ENCODE measurements around the gene BAX.

BAX gene

DNA sequence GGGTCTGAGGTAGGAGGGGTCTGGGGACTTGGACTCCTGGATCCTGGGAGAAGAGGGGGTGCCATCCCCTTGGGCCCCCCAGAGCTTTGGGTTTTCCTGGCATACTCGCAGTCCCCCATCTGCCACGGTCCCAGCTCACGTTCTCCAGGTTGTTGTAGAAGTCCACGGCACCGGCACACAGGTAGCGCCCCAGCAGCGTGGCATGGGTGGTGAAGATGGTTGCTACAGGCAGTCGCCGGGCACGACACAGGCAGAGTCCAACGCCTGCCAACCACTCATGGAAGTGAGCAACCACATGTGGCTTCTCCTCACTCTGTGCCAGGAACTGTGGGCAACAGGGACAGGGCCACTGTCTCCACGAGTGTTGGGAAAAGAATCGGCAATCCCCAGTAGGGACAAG is 31.0 kb downstream of the BAX start:
- no peak for DNase-seq (ENCODE audit: low read depth in 2 of 2)

DNA sequence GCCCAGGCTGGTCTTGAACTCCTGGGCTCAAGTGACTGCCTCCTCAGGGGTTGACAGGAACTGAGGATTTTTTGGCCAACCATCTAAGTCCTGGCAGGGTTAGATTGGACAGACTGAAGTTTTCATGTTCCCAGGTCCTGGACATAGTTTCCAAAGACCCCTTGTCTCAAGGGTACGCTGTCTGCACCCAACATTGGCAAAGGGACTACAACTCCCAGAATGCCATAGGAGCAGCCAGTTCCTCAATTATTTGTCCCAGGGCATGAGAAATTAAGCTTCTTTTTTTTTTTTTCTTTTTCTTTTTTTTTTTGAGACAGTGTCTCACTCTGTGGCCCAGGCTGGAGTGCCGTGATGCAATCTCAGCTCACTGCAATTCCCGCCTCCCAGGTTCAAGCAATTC is 31.5 kb downstream of the BAX start:
- DNase-seq (ENCODE audit: low read depth in 2 of 2), result no peak

DNA sequence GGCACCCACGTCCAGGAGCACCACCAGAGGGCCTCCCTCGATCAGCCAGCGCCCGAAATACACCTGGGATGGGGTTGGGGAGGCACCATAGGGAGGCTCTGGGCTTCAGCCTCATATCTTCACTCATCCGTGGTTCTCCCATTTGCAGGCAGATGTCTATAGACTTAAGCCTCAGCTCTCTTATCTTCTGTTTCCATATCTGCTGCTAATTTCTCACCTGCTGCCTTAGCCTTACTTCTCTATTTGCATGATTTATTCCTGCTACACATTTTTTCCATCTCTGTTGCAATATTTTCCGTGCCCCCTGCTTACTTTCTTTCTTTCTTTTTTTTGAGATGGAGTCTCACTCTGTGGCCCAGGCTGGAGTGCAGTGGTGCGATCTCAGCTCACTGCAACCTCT is 32.6 kb downstream of the BAX start:
- DNase-seq (ENCODE audit: low read depth in 2 of 2), result no peak

DNA sequence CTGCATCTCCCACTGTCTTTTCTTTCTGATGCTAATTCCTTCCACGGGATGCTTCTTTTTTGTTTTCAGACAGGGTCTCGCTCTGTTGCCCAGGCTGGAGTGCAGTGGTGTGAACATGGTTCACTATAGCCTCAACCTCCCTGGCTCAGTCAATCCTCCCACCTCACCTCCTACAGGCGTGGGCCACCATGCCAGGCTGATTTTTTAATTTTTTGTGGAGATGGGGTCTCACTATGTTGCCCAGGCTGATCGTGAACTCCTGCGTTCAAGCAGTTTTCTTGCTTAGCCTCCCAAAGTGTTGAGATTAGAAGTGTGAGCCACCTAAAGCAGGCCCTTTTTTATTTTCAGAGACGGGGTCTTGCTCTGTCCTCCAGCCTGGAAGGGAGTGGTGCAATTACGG is 33.6 kb downstream of the BAX start:
- no peak for DNase-seq (ENCODE audit: low read depth in 2 of 2)

DNA sequence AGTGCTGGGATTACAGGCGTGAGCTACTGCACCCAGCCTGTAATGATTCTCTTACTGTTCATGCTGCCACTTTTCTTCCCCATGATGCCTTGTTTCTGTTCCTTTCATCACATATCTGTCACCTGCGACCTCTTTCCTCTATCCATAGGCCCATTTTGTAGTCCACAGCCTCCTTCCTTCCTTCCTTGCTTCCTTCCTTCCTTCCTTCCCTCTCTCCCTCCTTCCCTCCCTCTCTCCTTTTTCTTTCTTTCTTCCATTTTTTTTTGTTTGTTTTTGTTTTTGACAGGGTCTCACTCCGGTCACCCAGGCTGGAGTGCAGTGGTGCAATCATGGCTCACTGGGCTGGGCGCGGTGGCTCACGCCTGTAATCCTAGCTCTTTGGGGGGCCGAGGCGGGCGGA is 34.2 kb downstream of the BAX start:
- DNase-seq (ENCODE audit: low read depth in 2 of 2), result no peak

DNA sequence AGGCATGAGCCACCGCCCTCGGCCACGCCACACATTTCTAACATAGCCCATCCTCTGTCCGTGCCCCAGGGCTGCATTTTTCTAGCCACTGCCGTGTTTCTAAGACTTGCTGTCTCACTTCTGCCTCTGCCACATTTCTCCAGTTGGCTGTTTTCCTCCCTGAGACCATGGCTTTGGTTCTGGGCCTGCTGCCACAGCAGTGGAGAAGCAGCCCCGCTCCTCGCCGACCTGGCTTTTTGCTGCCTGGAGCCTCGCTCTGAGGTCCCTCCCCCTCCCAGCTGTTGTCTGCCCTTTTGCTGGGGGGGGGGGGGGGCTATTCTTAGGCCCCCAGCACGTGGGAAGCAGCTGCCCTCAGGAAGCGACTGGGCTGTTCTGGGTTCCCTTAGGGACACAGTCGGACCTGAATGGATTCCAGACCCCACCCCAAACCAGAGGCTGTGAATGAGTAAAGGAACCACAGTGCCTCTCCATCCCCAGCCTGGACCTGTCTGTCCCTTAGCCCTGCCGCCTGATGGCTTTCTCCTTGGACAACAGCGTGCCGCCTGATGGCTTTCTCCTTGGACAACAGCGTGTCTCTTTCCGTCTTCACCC is 35.1 kb downstream of the BAX start:
- no peak for DNase-seq (ENCODE audit: low read depth in 2 of 2)

DNA sequence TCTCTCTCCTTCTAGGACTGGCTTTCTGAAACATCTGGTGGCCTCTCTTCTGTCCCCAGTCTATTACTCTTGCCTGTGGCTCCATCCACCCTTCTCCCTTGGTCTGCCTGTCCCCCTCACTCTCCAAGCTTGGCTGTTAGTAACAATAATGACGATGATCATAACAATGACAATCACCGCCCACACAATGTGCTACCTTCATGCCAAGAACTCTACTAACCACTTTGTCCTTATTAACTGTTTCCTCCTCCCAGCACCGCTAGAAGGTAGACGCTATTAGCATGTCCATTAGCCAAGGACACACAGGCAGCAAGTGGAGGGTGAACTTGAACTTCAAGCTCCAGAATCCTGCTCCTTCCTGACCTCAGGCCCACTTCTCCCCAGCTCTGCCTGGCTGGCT is 35.7 kb downstream of the BAX start:
- DNase-seq (ENCODE audit: low read depth in 2 of 2), result no peak

DNA sequence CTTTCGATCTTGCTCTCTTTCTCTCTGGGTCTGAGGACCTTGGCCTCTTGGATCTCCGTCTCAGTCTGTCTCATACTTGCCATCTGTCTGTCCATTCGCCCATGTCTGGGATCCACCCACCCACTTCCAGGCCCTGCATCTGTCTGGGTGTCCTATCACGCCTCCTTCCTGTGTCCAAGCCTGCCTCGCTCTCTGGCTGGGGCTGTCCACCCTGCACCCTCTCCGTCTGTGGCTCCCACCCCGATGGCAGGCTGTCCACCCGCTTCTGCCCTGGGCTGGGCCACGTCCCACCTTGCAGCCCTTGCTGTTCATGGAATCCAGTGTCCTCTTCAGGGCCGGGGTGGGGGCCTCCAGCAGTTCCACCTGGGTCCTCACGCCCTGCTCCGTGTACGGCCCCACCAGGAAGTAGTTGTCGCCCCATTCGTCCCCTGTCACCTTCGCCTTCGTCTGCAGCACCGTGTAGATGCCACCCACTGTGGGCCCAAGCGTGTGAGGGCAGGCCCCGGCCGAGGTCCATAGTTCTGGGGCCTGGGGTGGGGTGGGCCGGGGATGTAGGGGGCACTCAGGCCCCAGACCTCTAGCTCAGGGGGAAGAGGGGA is 36.4 kb downstream of the BAX start:
- no peak for DNase-seq (ENCODE audit: low read depth in 2 of 2)

DNA sequence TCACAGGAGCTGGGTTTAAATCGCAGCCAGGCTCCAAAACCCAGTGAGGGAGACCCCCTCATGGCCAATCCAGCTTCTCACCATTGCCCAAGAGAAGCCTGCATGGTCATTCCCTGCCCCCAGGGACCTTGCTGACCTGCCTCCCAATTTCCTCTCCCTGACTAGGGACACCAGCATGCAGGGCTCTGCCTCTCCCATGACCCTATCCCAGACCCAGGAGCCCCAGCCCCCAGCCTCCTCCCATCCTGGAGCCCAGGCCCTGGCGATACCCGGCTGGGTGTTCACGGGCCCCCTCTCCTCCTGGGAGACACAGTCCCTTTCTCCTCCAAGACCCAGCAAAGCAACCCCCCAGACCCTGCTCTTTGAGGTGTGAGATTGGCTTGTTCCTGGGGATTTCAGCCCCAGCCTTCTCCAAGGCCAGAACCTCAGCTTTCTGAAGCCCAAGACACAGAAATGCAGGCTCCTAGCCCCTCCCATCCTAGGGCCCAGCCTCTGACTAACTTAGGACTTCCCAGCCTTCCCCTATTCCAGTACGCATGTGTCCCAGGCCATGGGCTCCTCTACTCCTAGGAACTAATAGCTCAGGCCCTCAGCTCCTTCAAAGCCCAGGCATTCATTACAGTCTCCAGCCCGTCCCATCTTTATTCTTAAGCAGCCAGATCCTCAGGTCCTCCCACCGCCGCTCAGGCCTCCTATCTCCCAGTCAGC is 37.4 kb downstream of the BAX start:
- no peak for DNase-seq (ENCODE audit: low read depth in 2 of 2)

DNA sequence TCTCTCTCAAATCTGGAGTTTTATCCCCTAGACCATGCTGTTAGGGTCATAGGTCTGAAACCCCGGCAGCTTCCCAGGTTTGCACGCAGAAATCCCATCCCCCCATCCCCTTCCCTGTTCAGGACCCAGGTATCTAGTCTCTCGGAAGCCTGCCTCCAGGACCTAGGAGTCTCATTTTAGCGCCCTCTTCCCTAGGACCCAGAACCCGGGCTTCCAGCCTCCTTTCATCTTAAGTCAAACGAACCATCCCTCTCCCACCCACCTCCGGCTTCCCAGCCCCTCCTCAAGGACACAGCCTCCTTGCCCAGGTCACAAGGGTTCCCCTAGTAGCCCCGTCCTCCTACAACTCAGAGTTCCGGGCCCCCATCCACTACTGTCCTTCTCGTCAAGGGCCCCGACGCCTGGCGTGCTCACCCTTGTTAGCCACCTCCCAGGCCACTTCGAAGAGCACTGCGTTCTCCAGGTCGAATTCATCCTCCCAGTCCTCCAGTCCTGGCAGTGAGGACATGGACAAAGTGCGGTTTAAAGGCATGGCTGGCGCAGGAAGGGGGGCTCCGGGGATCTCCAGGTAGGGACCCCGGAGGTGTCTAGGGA is 38.0 kb downstream of the BAX start:
- DNase-seq (ENCODE audit: low read depth in 2 of 2), result no peak

DNA sequence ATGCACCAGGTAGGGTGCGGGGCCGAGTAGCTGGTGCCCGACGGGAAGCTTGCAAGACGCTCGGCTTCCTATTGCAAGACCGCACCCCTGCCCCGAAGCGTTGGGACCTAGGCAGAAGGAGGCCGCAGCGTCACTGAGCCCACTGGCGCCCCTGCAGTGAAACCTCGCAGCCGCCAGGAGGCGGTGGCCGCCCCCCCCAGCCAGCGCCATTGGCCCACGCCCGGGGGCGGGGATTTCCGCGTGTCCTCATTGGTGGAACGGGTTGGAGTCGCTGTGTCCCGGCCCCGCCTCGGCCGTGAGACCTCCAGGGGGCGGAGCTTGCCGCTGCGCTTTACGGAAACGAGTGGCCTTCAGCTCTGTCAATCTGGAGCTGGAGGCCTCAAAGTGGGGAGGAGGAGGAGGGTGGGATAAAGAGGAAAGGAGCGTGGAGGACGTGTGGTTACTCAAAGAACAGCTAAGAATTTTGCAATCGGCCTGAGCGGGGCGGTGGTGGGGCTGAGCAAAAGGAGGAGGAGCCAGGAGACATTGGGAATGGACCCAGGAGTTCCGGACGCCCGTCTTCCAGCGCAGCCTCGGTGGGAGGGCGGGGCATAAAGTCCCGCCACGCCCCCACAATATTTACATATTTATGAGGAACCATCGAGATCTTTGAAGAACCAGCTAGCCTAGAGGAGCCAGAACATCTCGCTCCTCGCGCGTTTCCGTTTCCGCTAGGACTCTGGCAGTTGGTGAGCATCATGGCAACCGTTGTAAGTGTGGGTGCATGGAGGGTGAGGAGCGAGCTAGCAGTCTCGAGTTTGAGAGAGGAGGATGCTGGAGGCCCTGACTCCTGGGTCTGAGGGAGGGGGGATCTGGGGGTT is 38.7 kb downstream of the BAX start, which contains the start of the genes GYS1 and RUVBL2:
Gene GYS1, minus strand, starts transcription at position 135 of the 860 bp plus-strand sequence. CDS start 197 bp downstream, outside the sequence.
Gene RUVBL2, plus strand, starts transcription at position 713 of the 860 bp plus-strand sequence. Its CDS starts 25 bp downstream, at position 738.
- DNase-seq (ENCODE audit: low read depth in 2 of 2), result peak; percentile 98 to 99

DNA sequence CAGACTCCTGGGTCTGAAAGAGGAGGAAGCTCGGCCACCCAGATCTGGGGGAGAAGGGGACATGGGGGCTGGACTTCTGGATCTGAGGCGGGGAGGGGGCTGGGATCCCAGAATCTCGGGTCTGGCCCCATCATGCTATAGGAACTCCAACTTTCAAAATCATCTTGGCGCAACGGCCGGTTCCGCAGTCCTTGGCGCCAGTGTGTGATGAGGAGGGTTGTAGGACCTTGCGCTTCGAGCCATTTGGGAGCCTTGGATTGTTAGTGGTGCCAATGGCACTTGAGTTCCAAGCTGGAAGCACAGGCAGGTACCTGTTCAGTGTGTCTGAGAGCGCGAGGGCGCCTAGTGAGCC is 39.3 kb downstream of the BAX start:
- no peak for DNase-seq (ENCODE audit: low read depth in 2 of 2)

DNA sequence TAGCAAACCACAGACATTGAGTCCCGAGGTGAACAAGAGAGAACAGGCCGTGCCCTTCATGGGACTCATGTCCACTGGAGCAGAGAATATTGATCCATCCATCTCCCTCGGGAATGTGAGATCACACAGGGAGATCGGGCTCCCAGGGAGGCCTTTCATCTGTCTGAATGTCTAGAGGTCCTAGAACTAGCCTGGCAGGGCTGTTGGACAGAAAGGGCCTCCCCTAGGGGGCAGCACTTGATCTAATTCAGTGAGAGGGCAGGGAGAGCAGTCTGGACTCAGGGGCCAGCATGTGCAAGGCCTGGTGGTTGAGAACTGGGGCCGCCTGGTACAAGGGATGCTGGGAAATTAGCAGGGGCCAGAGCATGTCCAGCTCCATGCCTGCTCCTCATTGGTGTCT is 43.3 kb downstream of the BAX start:
- no peak for DNase-seq (ENCODE audit: low read depth in 2 of 2)

DNA sequence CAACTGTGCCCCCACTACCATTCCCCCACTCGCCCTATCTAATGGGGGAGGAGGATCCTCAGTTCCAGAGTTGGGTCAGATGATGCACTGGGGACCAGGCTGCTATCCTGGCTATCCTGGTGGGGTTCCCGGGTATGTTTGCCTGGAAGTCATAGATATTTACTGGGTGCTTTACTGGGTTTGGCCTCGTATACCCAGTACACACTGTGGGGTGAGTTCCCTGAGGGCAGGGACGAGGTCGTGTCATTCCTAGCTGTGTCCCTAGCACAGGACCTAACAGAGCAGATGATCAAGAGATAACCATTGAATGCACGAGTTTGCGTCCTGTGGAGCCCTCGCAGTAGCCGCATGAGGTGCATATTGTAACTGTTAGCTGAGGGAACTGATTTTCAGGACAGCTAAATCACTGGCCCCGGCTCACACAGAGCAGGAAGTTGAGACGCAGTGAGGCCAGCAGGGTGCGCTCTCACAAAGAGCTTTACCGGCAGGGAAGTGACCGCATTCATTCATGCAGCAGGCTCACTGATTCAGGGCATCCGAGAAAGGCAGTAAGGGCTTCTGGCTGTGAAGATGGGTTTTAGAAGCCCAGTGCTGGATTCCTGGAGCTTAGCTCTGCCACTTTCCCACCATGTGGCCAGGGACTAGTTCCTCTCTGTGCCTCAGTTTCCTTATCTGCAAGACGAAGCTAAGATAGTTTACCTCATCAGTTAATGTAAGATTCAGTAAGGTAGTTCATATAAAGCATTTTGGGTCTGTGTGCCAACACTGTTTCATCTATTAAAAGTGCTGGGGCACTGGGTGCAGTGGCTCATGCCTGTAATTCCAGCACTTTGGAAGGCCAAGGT is 45.0 kb downstream of the BAX start:
- peak; percentile 47 to 62 for DNase-seq (ENCODE audit: low read depth in 2 of 2)

DNA sequence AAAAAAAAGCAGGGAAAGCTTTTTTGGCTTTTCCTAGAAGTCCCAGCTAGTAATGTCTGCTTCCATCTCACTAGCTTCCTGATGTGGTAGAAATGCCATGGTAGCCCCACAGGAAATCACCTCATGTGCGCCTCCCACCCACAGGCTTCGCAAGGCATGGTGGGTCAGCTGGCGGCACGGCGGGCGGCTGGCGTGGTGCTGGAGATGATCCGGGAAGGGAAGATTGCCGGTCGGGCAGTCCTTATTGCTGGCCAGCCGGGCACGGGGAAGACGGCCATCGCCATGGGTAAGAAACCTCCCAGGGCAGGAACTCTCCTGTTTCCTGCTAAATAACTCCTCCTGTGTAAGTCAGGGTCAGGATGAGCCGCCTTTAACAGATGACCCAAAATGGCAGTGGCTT is 49.5 kb downstream of the BAX start:
- DNase-seq (ENCODE audit: low read depth in 2 of 2), result no peak

DNA sequence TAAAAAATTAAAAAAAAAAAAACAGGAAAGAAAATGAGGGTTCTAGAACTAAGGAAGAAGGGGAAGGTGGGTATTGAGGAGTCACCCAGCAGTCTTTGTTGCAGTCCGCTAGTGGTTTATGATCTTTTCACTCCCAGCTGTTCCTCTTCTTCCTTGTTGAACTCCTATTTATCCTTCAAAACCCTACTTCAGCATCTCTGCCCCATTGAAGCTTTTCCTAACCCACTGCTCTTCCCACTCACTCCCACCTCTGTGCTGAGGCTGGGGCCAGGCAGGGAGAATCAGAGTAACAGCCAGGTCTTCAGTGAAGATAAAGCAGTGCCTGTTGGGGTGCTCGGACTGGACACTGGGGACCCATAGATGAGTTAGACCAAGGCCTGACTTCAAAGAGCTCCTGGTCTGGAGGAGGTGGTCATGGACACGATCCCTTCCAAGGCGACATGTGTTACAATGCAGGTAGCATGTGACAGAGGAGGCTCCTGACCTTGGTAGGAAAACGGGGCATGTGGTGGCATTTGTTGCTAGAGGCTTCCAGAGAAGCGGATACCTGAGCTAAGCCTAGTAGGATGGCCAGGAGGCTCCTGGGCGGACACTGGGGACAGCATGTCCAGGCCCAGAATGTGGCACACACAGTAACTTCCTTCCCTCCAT is 50.4 kb downstream of the BAX start:
- no peak for DNase-seq (ENCODE audit: low read depth in 2 of 2)

DNA sequence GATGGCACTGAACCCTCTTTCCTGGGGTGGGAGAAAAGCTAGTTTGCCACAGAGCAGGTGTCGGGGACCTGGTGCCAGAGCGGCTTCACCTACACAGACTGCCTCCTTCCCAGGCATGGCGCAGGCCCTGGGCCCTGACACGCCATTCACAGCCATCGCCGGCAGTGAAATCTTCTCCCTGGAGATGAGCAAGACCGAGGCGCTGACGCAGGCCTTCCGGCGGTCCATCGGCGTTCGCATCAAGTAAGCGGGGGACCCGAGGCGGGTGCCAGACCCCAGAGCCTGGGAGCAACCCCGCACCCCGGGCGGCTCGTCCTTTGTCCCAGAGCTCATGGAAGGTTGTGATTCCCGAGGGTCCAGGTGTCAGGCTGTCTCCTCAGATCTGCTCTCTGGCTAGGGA is 52.2 kb downstream of the BAX start:
- no peak for DNase-seq (ENCODE audit: low read depth in 2 of 2)

DNA sequence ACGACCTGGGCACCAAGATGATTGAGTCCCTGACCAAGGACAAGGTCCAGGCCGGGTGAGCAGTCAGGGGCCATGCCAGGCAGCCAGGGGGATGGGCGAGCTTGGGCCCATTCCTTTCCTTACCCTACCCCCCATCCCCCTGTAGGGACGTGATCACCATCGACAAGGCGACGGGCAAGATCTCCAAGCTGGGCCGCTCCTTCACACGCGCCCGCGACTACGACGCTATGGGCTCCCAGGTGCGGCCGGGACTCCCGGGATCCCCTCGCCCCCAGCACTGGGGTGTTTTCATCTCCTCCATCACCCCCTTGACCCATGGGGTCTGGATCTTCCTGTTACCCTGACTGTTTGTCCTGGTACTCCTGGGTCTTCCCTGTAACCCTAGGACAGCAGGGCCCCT is 55.2 kb downstream of the BAX start:
- no peak for DNase-seq (ENCODE audit: low read depth in 2 of 2)

DNA sequence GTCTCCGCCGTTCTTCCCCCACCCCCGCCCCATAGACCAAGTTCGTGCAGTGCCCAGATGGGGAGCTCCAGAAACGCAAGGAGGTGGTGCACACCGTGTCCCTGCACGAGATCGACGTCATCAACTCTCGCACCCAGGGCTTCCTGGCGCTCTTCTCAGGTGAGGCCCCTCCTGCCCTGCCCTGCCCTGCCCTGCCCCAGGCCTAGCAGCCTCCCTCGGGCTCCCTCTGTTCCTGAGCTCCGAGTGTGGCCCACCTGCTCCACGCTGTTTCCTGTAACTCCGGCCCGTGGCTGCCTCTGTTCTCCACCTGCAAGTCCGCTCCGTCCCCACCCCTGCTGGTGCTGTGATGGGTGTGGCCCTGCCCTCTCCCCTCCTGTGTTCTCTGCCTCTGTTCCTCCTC is 55.8 kb downstream of the BAX start:
- DNase-seq (ENCODE audit: low read depth in 2 of 2), result no peak

DNA sequence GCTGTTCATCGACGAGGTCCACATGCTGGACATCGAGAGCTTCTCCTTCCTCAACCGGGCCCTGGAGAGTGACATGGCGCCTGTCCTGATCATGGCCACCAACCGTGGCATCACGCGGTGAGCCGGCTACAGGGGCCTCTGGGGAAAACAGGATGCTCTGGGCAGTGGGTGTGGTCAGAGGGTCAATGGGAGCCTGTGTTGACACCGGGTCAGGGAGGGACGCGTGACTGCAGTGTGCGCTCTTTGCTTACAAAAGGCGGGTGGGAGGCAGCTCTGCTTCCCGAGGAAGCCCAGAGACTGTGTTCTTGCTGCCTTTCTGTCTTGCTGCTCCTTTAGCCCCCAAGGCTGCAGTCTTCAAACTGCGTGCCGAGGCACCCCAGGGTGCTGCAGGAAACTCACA is 56.5 kb downstream of the BAX start:
- DNase-seq (ENCODE audit: low read depth in 2 of 2), result no peak

All from stimulated activated CD4-positive, alpha-beta T cell treated with anti-CD3 and anti-CD28 coated beads, Interleukin-1b, Interleukin-23, amount 100 ng/mL, for 4 hours (primary cell).